ENCODE measurements around the gene LGALS3BP.
"Not testable (repeated sequence)": the region's sequence is repeated elsewhere in the genome, so short reads cannot be mapped to it uniquely, and the experiment has no call there.

The LGALS3BP gene

DNA sequence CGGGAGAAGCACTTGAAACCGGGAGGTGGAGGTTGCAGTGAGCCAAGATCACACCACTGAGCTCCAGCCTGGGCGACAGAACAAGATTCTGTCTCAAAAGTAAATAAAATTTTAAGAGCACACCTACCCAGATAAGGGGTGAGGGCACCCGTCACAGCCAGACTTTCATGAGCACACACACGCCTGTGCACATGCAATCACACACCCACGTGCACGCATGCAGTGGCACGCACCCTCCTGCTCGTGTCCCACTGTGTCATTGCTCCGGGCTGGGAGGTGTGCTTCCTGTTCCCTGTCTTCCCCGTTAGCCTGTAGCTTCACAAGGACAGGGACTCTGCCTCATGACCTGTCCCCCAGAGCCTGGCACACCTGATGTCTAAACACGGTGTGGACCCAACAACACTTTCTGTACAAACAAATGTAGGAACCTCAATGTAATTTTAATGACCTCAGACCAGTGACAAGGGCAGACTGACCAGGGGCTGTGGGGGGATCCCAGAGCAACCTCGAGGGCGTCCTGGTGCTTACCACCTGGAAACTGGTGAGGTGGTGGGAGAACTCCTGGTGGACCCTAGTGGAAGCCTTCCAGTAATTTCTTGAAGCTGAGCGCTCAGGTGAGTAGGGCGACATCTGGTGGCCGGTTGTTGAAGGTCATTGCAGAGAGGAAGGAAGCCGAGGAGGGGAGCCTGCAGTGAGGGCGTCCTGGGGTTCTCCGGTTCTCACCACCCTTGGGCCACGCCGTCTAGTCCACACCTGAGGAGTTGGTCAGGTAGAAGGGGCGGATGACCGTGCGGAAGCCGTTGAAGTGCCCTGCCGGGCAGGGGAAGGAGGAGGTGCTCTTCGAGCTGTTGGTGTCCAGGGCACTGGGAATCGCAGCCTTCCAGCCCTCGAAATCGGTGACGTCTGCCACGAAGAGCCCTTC, 8.6 kb downstream of the LGALS3BP start:
- peak; percentile 79 for DNase-seq
- in situ Hi-C loops (cut with HindIII; ENCODE audit: low pct_ligation_motif_present, low pct_unique_long_range_greater_than_20kb, low sequenced_read_pairs): no loop called here

DNA sequence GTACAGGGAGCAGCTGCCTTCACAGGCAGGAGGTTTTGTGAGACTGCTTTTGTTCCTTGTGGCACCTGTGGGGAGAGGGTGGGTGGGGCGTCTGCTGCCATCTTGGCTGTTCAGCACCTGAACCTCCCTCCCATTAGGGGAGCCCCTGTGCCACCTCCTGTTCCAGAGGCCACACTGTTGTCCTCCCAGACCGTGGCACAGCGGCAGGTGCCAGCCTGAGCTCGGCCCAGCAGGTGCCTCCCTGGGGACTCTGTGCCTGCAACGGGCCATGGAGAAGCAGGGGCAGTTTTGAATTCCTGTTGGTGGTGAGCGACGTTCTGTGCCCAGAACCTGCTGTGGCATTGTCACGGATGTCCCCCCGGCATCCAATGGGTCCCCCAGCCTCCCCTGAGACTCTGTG, 9.9 kb downstream of the LGALS3BP start:
- in situ Hi-C loops (cut with HindIII; ENCODE audit: low pct_ligation_motif_present, low pct_unique_long_range_greater_than_20kb, low sequenced_read_pairs): no loop called here
- DNase-seq: no peak

DNA sequence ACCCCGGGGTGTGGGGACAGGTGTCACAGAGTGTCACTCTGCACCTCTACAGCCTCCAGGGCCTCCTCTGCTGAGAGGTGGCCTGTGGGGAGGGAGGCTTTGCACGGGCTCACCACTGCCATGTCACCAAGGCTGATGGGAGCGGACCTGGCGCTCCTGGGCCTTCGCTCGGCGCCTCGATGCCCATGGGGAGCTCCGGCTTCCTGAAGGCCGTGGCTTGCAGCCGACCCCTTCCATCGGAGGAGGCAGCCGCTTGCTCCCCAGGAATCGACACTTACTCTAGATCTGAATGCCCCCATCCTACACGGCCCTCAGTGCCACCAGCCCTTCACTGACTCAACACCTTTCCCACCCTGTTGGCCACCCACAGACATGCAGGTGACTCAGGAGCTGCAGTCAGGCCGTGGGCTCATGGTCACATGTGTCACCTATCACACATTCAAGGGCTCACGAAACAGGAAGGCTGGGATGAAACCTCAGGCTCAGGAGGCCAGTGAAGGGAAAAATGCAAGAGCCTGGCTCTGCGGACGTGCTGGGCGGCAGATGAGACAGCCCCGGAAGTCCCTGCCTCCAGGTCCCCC, 11.9 kb downstream of the LGALS3BP start:
- no peak for DNase-seq
- in situ Hi-C loops (cut with HindIII; ENCODE audit: low pct_ligation_motif_present, low pct_unique_long_range_greater_than_20kb, low sequenced_read_pairs): no loop called here

DNA sequence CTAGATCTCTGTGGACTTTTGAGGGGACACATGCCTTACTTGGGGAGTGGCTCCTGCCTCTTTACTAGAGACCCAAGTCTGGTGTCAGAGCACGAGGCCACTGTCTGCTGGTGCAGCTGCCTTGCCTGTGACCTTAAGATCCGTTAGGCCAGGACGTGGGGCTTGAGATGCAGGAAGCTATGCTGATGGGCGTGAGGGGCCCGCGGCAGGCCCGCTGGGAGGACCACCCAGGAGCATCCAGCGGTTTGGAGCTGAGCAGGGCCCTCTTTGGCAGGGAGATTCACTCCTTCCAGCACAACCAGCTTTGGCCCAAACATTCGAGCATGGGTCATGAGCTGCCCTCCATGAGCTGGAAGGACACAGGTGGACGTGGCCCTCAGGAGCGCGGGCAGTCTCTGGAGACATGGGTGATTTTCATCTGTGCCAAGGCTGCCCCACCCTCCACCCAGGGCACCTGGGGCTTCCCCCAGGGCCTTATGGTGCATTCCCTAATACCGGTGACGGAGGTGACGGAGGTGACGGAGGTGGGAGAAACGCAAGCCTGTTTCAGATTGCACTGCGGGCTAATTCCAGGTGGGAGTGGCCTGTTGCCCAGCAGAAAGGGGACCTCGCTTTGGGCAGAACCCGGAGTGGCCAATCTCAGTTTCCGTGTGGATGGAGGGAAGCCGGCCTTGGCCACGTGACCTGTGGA, 12.7 kb downstream of the LGALS3BP start:
- in situ Hi-C loops (cut with HindIII; ENCODE audit: low pct_ligation_motif_present, low pct_unique_long_range_greater_than_20kb, low sequenced_read_pairs): no loop called here
- DNase-seq: no peak

DNA sequence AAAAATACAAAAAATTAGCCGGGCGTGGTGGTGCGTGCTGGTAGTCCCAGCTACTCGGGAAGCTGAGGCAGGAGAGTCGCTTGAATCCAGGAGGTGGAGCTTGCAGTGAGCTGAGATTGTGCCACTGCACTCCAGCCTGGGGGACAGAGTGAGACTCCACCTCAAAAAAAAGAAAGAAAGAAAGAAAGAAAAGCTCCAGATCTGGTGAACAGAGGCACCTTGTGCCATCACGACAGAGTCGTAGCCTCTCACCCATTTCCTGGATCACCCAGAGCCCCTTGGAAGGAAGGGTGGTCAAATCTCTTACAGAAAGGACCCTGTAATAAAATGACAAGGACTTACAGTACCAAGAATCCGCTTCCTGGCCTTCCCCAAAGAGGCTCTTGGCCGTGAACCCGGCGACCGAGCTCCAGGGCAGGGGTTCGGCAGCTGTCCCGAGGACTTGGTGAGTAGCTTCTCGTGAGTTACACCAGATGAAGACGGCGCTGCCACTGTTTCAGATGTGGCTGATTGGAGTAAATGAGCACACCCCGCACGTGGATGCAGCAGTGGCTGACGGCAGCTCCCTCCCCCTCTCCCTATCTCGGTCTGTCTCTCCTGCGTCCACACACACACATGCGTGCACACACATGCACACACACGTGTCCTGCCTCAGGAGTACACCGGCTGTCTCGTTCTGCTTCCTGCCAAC, 13.5 kb downstream of the LGALS3BP start:
- DNase-seq: no peak
- in situ Hi-C loops (cut with HindIII; ENCODE audit: low pct_ligation_motif_present, low pct_unique_long_range_greater_than_20kb, low sequenced_read_pairs): no loop called here

DNA sequence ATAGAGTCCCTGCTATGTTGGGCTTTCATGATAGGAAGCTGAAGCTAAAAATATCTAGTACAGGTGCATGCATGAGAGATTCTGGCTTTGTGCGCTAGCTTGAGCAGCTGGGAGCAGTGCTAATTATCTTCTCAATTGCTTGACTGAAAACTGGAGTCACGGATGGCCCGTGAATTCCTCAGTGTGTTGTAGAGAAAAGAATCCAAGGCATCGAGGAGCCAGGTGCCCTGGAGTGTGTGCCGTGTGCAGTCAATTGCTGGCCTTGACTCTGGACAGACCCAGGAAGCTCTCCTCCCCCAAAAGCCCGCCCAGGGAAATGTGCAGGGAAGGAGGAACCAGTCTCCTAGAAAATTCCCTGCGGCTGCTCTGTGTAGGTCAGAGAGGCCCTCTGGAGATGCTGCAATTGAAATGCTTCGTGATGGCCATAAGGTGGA, 14.2 kb downstream of the LGALS3BP start:
- in situ Hi-C loops (cut with HindIII; ENCODE audit: low pct_ligation_motif_present, low pct_unique_long_range_greater_than_20kb, low sequenced_read_pairs): no loop called here
- DNase-seq: no peak

DNA sequence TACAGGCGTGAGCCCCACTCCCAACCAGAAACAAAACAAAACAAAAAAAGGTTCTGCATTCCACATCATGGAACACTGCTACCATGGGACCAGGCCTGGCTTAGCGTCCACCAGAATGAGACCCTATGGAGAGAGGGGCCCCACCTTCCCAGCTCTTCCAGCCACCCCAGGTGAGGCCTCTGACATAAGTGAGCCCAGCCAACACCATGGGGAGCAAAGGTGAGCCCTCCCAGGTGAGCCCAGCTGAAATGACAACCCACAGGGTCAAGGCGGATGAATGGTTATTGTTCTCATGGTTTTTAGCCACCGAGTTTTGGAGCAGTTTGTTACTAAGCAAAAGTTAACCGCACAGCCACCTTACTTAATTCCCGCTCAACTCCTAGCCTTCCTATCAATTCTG, 16.3 kb downstream of the LGALS3BP start:
- in situ Hi-C loops (cut with HindIII; ENCODE audit: low pct_ligation_motif_present, low pct_unique_long_range_greater_than_20kb, low sequenced_read_pairs): no loop called here
- DNase-seq: no peak

DNA sequence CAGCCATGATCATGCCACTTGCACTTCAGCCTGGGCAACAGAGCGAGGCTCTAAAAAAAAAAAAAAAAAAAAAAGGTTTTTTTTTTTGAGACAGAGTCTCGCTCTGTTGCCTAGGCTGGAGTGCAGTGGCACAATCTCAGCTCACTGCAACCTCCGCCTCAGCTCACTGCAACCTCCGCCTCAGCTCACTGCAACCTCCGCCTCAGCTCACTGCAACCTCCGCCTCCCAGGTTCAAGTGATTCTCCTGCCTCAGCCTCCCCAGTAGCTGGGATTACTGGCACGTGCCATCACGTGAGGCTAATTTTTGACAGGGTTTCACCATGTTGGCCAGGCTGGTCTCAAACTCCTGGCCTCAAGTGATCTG, 16.8 kb downstream of the LGALS3BP start:
- in situ Hi-C loops (cut with HindIII; ENCODE audit: low pct_ligation_motif_present, low pct_unique_long_range_greater_than_20kb, low sequenced_read_pairs); DNase-seq: not testable (repeated sequence)

DNA sequence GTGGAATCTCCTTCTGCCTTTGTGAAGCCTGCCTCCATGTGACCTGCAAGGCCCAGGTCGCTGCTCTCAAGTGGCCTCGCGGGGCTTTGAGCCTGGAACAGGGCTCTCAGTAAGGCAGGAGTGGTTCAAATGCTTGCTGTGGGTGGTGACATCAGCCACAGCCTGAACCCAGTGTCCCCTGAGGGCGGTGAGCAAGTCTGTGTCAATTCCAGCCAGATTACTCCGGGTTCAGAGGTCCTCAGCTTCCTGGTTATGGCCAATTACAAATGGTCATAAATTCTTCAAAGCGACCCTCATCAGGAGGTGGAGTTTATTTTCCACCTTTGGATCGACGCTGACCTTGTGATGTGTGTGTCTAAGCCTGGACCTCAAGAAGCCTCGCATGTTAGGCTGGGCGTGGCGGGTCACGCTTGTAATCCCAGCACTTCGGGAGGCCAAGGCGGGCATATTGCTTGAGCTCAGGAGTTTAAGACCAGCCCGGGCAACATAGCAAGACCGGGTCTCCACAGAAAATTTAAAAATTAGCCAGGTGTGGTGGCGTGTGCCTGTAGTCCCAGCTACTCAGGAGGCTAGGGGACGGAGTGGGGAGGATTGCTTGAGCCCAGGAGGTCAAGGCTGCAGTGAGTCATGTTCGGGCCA, 17.3 kb downstream of the LGALS3BP start:
- in situ Hi-C loops (cut with HindIII; ENCODE audit: low pct_ligation_motif_present, low pct_unique_long_range_greater_than_20kb, low sequenced_read_pairs): no loop called here
- DNase-seq: no peak

DNA sequence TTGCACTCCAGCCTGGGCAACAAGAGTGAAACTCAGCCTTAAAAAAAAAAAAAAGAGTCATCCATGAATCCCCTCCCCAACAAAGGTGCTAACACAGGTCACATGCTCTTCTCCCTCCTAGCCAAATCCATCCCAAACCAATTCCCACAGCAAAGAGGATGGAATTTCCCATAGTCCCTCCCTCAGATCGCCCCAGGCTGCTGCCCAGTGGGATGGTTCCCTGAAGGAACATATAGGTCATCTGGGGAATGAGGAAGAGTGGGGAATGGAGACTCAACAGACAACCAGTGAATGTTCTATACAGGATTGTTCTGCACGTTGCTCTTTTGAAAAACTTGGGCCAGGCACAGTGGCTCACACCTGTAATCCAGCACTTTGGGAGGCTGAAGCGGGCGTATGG, 18.2 kb downstream of the LGALS3BP start:
- in situ Hi-C loops (cut with HindIII; ENCODE audit: low pct_ligation_motif_present, low pct_unique_long_range_greater_than_20kb, low sequenced_read_pairs): no loop called here
- DNase-seq: no peak

DNA sequence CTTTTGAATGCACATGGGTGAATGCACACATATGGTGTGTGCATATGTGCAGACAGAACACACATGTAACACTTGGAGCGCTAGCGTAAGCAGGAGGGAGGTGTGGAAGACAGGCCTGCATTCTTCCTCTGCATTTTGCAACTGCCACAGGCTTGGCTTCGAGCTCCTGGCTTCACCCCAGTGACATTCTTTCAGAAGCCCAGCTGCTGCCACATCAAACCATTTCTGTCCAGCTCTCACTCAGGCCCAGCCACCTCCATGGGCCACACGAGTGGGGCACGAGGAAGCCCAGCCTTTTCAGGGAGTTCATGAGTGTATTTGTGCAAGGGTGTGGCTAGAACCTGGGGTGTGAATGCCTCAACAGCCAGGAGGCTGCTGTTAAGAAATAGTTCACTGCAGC, 18.8 kb downstream of the LGALS3BP start:
- no peak for DNase-seq
- in situ Hi-C loops (cut with HindIII; ENCODE audit: low pct_ligation_motif_present, low pct_unique_long_range_greater_than_20kb, low sequenced_read_pairs): no loop called here

DNA sequence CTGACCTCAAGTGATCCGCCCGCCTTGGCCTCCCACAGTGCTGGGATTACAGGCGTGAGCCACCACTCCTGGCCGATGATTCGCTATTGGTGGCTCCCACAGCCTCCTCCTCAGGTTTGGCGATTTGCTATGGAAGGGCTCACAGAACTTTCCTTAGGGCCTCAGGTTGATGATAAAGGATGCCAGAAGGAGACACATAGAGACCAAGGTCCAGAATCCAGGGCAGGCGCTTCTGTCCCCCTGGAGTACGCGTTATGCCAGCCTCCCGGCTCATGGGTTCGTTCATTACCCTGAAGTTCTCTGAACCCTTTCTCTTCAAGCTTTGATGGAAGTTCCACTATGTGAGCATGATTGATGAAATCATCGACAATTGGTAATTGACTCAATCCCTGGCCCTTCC, 19.9 kb downstream of the LGALS3BP start:
- no peak for DNase-seq
- in situ Hi-C loops (cut with HindIII; ENCODE audit: low pct_ligation_motif_present, low pct_unique_long_range_greater_than_20kb, low sequenced_read_pairs): no loop called here

DNA sequence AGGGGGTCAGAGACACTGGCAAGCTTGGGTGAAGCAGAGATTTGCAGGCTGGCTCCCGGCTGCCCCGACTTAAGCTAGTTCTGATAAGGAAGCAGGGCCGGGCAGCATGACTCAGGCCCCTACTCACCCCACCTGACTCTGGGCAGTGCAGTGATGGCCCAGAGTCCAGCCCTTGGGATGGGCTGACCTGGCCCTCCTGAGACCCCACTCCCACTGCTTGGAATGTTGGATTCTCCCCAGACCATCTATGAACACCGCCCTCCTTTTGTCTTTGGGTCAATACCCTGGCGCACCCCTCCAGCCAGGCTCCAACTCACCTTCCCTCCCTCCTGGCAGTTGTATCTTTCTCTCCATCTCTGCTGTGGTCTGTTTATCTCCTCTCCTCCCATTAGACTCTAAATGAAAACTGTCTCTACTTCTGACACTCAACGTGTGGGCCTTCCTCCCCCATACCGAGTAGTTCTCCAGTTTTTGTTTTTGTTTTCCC, 21.0 kb downstream of the LGALS3BP start:
- in situ Hi-C loops (cut with HindIII; ENCODE audit: low pct_ligation_motif_present, low pct_unique_long_range_greater_than_20kb, low sequenced_read_pairs): no loop called here
- no peak for DNase-seq

DNA sequence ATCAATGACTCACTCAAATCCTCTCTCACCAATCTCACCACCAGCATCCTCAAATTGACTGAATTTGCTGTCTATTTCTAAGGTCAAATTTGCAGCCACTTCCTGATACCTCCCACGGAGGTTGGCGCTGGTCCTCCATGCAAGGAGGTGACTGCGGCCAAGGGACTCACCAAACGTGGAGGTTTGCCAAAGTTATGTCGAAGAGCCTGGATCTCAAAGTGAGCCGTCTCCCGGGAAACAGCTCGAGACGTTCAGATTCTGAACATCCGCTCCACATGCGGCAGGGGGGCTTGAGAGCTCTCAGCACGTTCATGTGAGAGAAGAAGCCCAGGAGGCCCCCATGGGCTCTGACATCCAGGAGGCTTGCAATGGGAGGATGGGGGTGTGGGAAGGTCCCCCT, 22.6 kb downstream of the LGALS3BP start:
- in situ Hi-C loops (cut with HindIII; ENCODE audit: low pct_ligation_motif_present, low pct_unique_long_range_greater_than_20kb, low sequenced_read_pairs): no loop called here
- DNase-seq: no peak

DNA sequence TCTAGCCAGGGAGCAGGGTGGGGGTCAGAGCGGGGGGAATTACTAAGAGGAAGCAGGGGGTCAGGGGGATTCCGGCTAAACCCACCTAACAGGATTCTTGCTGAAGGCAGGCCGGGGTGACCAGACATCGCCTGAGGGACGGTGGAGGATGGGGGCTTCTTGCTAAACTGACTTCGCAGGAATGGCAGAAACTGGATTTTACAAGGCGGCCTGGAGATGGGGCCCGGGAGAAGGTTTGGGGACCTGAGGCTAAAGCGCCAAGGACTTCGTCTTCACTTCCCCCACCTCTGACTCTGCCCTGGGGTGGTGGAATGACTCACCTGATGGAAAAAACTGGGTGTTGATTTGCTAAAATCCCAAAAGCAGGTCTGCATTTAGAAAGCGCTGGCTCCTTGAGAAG, 23.5 kb downstream of the LGALS3BP start:
- DNase-seq: no peak

DNA sequence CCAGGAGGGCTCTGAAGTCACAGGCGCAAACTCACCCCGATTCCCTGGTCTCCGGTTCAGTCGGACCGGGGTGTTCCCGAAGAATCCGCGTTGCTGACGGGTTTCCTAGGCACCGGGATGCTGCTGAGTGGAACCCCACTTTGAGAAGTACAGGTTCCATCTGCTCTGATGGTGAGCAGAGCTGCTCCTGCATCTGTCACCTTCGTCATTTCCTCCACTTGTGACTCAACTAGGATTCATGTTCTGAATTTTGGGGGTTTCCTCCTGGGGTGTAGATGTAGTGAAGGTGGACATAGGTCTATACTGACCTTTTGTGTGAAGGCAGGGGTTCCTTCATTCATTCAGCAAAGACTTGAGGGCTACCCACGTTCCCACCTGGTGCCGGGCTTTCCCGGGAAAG, 25.0 kb downstream of the LGALS3BP start:
- in situ Hi-C loops (cut with HindIII; ENCODE audit: low pct_ligation_motif_present, low pct_unique_long_range_greater_than_20kb, low sequenced_read_pairs): no loop called here
- DNase-seq: no peak

More for the DNA sequence above, 23.5 kb downstream of the LGALS3BP start:
- in situ Hi-C loops (cut with HindIII; ENCODE audit: low pct_ligation_motif_present, low pct_unique_long_range_greater_than_20kb, low sequenced_read_pairs): no loop called here

DNA sequence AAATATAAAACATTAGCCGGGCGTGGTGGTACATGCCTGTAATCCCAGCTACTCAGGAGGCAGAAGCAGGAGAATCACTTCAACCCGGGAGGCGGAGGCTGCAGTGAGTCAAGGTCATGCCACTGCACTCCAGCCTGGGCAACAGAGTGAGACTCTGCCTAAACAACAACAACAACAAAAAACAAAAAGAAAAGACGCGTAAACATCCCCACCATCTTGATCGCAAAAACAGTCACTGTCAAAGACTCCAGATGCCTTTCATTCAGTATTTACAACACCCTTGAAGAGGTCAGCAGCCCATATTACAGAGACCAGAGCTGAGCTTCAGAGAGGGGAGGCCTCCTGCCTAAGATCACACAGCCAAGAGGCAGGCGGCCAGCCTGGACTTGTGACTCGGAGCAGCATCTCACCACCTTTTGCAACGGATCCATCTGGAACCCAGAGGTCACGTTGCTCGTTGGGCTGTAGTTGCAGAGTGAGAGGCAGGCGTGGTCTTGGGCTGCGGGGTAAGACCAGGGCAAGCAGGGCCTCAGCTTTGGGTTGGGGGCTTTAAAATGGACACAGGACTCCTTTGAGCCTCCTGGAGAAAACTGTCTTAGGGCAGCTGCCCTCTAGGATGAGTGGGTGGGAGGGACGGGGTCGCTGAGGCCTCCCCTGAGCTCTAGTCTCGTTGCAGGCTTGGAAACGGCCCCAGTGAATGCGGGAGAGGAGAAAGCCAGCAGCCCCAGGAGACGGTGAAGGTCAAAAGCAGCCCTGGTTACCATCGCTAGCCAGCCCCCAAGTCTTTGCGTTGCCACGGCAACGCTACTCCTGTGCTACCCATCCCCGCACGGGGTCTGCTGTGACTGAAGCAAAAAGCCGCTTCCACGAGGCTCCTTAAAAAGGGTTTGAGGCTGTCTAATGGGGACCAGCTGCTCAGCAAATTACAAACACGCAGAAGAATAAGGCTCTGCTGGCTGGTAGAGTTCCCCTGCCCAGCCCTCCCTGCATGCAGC, 26.1 kb downstream of the LGALS3BP start:
- in situ Hi-C loops (cut with HindIII; ENCODE audit: low pct_ligation_motif_present, low pct_unique_long_range_greater_than_20kb, low sequenced_read_pairs): no loop called here
- DNase-seq: no peak

Measured in ACHN (cell line).